Left forelimb (tissue), 1 donor: Measurements from ENCODE around the gene BCO1.

Source experiments
- DNase-seq: peaks from one replicate; pipeline ENCODE4 v3.0.0-alpha.2; 2018; ENCODE audit warnings: low spot score

Gene BCO1

GRCh38 chr16:81277541-81278080 lies 39.1 kb downstream of the BCO1 start:
- DNase-seq, result no peak

GRCh38 chr16:81278526-81278925 lies 40.0 kb downstream of the BCO1 start:
- DNase-seq, result no peak

- DNase-seq, result no peak
These were observed 40.9 kb downstream of the BCO1 start for GRCh38 chr16:81279392-81279791.

GRCh38 chr16:81280393-81280792 lies 41.9 kb downstream of the BCO1 start:
- DNase-seq, result no peak

GRCh38 chr16:81283044-81283443 lies 44.6 kb downstream of the BCO1 start:
- DNase-seq, result no peak

GRCh38 chr16:81284995-81285600 lies 46.6 kb downstream of the BCO1 start:
- DNase-seq, result no peak

GRCh38 chr16:81286190-81286589 lies 47.7 kb downstream of the BCO1 start:
- DNase-seq, result no peak

GRCh38 chr16:81291117-81291516 lies 52.6 kb downstream of the BCO1 start:
- DNase-seq, result no peak

GRCh38 chr16:81292936-81293335 lies 54.4 kb downstream of the BCO1 start:
- DNase-seq, result no peak

GRCh38 chr16:81293909-81294802 lies 55.7 kb downstream of the BCO1 start:
- DNase-seq, result no peak

GRCh38 chr16:81296631-81297030 lies 58.1 kb downstream of the BCO1 start:
- DNase-seq, result peak; percentile 9

GRCh38 chr16:81307770-81308169 lies 69.3 kb downstream of the BCO1 start:
- no peak for DNase-seq

- DNase-seq, result no peak
These were observed 71.7 kb downstream of the BCO1 start for GRCh38 chr16:81310045-81310644.

- no peak for DNase-seq
These were observed 73.3 kb downstream of the BCO1 start for GRCh38 chr16:81311762-81312161.

GRCh38 chr16:81313701-81314602 lies 75.5 kb downstream of the BCO1 start:
- no peak for DNase-seq

GRCh38 chr16:81314603-81315270 lies 76.2 kb downstream of the BCO1 start, which contains the start of gene GAN:
Gene GAN (plus strand): TSS chr16:81314962. CDS start chr16:81315114, 152 bp downstream.
- peak; percentile 96 for DNase-seq

GRCh38 chr16:81315271-81316175 lies 77.0 kb downstream of the BCO1 start:
- DNase-seq, result peak; percentile 67

- DNase-seq, result no peak
These were observed 77.6 kb downstream of the BCO1 start for GRCh38 chr16:81316176-81316496.

GRCh38 chr16:81318711-81319110 lies 80.2 kb downstream of the BCO1 start:
- DNase-seq, result no peak
